Measurements from ENCODE around the gene BTBD18. TPM values are rescaled to one million over a fixed set of nuclear protein-coding genes. Genes with fewer than 3 reads are reported as not detected.
"Not testable (repeated sequence)": the region's sequence is repeated elsewhere in the genome, so short reads cannot be mapped to it uniquely, and the experiment has no call there.

Gene BTBD18
- total RNA-seq, 1 experiment from 2014 or later: not detected

GRCh38 chr11:57705432-57705831, 46.2 kb downstream of the BTBD18 start:
- DNase-seq (ENCODE audit: low read depth, low spot score); in situ Hi-C loops (cut with HindIII; ENCODE audit: low pct_unique_long_range_greater_than_20kb, low sequenced_read_pairs): not testable (repeated sequence)

- DNase-seq (ENCODE audit: low read depth, low spot score): no peak
- in situ Hi-C loops (cut with HindIII; ENCODE audit: low pct_unique_long_range_greater_than_20kb, low sequenced_read_pairs): no loop called here
These were observed 46.7 kb downstream of the BTBD18 start for GRCh38 chr11:57704932-57705331.

DNA sequence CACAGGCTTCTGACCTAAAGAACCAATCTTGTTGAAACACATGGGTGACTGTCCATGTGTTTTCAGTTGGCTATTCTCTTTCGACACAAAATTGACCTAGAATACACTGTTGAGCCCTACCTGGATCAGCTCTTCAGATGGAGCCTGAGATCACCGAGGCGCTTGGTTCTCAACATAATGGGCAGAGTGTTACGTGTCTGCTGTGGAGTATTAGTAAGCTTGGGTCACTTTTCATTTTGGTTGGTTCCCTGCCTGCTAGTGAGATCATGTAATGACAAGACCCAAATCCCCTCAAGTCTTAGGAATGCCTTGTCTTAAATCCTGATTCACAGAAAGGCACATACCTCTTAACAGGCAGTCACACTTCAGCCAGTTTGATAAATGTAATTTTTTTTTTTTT, 48.3 kb downstream of the BTBD18 start:
- in situ Hi-C loops (cut with HindIII; ENCODE audit: low pct_unique_long_range_greater_than_20kb, low sequenced_read_pairs): no loop called here
- DNase-seq (ENCODE audit: low read depth, low spot score): no peak

GRCh38 chr11:57700425-57700824, 51.2 kb downstream of the BTBD18 start:
- no peak for DNase-seq (ENCODE audit: low read depth, low spot score)
- in situ Hi-C loops (cut with HindIII; ENCODE audit: low pct_unique_long_range_greater_than_20kb, low sequenced_read_pairs): no loop called here

DNA sequence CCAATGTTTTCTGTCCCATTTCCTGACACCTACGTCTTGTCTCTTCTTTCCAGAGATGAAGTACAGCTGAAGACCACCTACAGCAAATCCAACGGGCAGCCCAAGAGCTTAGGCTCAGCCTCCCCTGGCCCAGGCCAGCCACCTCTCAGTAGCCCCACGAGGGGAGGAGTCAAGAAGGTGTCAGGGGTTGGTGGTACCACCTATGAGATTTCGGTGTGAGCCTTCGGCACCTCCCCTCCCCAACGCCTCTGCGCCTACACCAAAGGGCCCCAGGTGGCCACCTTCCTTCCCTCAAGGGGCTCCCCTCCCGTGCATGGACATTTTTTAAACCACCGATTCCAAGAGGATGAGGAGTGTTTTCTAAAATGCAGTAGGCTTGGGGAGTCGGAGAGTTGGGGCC, 51.8 kb downstream of the BTBD18 start:
- in situ Hi-C loops (cut with HindIII; ENCODE audit: low pct_unique_long_range_greater_than_20kb, low sequenced_read_pairs): no loop called here
- DNase-seq (ENCODE audit: low read depth, low spot score): no peak

DNA sequence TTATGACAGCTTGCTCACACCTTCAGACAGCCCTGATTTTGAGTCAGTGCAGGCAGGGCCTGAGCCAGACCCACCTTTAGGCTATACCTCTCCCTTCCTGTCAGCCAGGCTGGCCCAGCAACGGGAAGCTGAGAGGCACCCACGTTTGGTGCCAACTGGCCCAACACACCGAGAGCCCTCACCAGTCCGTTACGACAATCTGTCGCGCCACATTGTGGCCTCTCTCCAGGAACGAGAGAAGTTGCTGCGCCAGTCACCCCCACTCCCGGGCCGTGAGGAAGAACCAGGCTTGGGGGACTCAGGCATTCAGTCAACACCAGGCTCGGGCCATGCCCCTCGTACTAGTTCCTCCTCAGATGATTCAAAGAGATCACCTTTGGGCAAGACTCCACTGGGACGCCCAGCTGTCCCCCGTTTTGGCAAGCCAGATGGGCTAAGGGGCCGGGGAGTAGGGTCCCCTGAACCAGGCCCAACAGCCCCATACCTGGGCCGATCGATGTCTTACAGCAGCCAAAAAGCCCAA, 52.7 kb downstream of the BTBD18 start:
- in situ Hi-C loops (cut with HindIII; ENCODE audit: low pct_unique_long_range_greater_than_20kb, low sequenced_read_pairs): no loop called here
- no peak for DNase-seq (ENCODE audit: low read depth, low spot score)

Small RNA genes within 50 kb of the gene (small RNA-seq; reads per million reads assigned to genes)
- gene AP001931.1 (0 reads per million in 2 experiments), gene TMX2-CTNND1 (0 reads per million in 2 experiments)

Other genes with a start within 250 kb of the BTBD18 start
- 10.1 and 11.2 TPM in 2 replicates for gene SLC43A1, start 236.1 kb downstream of the BTBD18 start, total RNA-seq (2014; rRNA removed; shearing (Covaris generic))
- 48.5 and 51.6 TPM in 2 replicates for gene TIMM10, start 221.1 kb downstream of the BTBD18 start, total RNA-seq (2014; rRNA removed; shearing (Covaris generic))
- gene SMTNL1, start 214.2 kb downstream of the BTBD18 start, total RNA-seq (2014; rRNA removed; shearing (Covaris generic)): not detected in 2 replicates
- 17.0 and 22.4 TPM in 2 replicates for gene UBE2L6, start 184.1 kb downstream of the BTBD18 start, total RNA-seq (2014; rRNA removed; shearing (Covaris generic))
- not detected in 2 replicates for gene SERPING1, start 154.1 kb downstream of the BTBD18 start, total RNA-seq (2014; rRNA removed; shearing (Covaris generic))
- gene YPEL4, start 101.9 kb downstream of the BTBD18 start, total RNA-seq (2014; rRNA removed; shearing (Covaris generic)): 4.5 and 5.3 TPM in 2 replicates
- 17.8 and 19.2 TPM in 2 replicates for gene CLP1, start 94.1 kb downstream of the BTBD18 start, total RNA-seq (2014; rRNA removed; shearing (Covaris generic))
- 28.7 and 30.4 TPM in 2 replicates for gene ZDHHC5, start 83.7 kb downstream of the BTBD18 start, total RNA-seq (2014; rRNA removed; shearing (Covaris generic))
- 14.1 and 20.3 TPM in 2 replicates for gene MED19, start 39.6 kb downstream of the BTBD18 start, total RNA-seq (2014; rRNA removed; shearing (Covaris generic))
- 238 and 245 TPM in 2 replicates for gene TMX2, start 39.2 kb downstream of the BTBD18 start, total RNA-seq (2014; rRNA removed; shearing (Covaris generic))
- gene SELENOH, start 10.3 kb downstream of the BTBD18 start, total RNA-seq (2014; rRNA removed; shearing (Covaris generic)): 171 and 183 TPM in 2 replicates
- 51.6 and 53.8 TPM in 2 replicates for gene CTNND1, start 10.0 kb upstream of the BTBD18 start, total RNA-seq (2014; rRNA removed; shearing (Covaris generic))